HFF-Myc (cell line): ENCODE data around the gene BRPF3.
A peak's percentile ranks its signal among the peaks of the same experiment; 100 is the strongest.

Experiments
- DNase-seq: peaks from one replicate; pipeline ENCODE4 v3.0.0-alpha.2; 2011; ENCODE audit warnings: low read depth; ENCODE audit errors: extremely low read depth
- H3K4me3 ChIP-seq: replicated peaks from 2 replicates; pipeline ENCODE4 v1.5.1; 2011; ENCODE audit warnings: low read depth, mild to moderate bottlenecking, control low read depth, low read length
- CTCF ChIP-seq: IDR thresholded peaks from 2 replicates; pipeline ENCODE4 v1.5.1; 2012; ENCODE audit warnings: mild to moderate bottlenecking, low read depth, low read length, control low read depth; ENCODE audit errors: missing control alignments

Gene BRPF3

GRCh38 chr6:36160147-36160760 is 36.3 kb upstream of the BRPF3 start:
- no peak overlapping the region for H3K4me3 ChIP-seq
- TF ChIP-seq CTCF, result no peak
- peak; percentile 21 for DNase-seq

GRCh38 chr6:36169023-36170007 is 27.2 kb upstream of the BRPF3 start:
- H3K4me3 ChIP-seq, result no peak overlapping the region
- no peak for TF ChIP-seq CTCF
- no peak for DNase-seq

- DNase-seq, result no peak
- H3K4me3 ChIP-seq, result no peak overlapping the region
- no peak for TF ChIP-seq CTCF
Measured at GRCh38 chr6:36170704-36171103, 25.8 kb upstream of the BRPF3 start.

GRCh38 chr6:36171573-36171972 is 25.0 kb upstream of the BRPF3 start:
- DNase-seq, result no peak
- no peak overlapping the region for H3K4me3 ChIP-seq
- no peak for TF ChIP-seq CTCF

GRCh38 chr6:36177166-36177565 is 19.4 kb upstream of the BRPF3 start:
- DNase-seq, result no peak
- no peak for TF ChIP-seq CTCF
- H3K4me3 ChIP-seq, result no peak overlapping the region

- no peak for TF ChIP-seq CTCF
- no peak for DNase-seq
- no peak overlapping the region for H3K4me3 ChIP-seq
Measured at GRCh38 chr6:36178544-36178943, 18.0 kb upstream of the BRPF3 start.
